NCI-H69 (cell line): Measurements from ENCODE around the gene TRPM1.

Source experiments
- DNase-seq: peaks from one replicate; lab custom pipeline; 2025; lab: John Stamatoyannopoulos, UW

Gene TRPM1

GRCh38 chr15:30969724-30970123, 131.8 kb downstream of the TRPM1 start:
- DNase-seq, result no peak

- no peak for DNase-seq
Measured at GRCh38 chr15:30963681-30964080, 137.8 kb downstream of the TRPM1 start.

GRCh38 chr15:30962659-30963058, 138.9 kb downstream of the TRPM1 start:
- DNase-seq, result no peak

GRCh38 chr15:30962079-30962478, 139.4 kb downstream of the TRPM1 start:
- DNase-seq, result peak; percentile 52

GRCh38 chr15:30958219-30958618, 143.3 kb downstream of the TRPM1 start:
- no peak for DNase-seq

GRCh38 chr15:30956216-30957124, 145.1 kb downstream of the TRPM1 start:
- DNase-seq, result peak; percentile 9

GRCh38 chr15:30954674-30955073, 146.9 kb downstream of the TRPM1 start:
- DNase-seq, result no peak

GRCh38 chr15:30953731-30954378, 147.7 kb downstream of the TRPM1 start:
- no peak for DNase-seq

- no peak for DNase-seq
Measured at GRCh38 chr15:30953183-30953582, 148.3 kb downstream of the TRPM1 start.
